Dedifferentiated amniotic fluid mesenchymal stem cell (primary cell): Measurements from ENCODE around the gene KLHL41.

Experiments used
- DNase-seq: peaks from one replicate; pipeline ENCODE4 v3.0.0-alpha.2; 2016; ENCODE audit errors: extremely low spot score

Gene KLHL41

DNA sequence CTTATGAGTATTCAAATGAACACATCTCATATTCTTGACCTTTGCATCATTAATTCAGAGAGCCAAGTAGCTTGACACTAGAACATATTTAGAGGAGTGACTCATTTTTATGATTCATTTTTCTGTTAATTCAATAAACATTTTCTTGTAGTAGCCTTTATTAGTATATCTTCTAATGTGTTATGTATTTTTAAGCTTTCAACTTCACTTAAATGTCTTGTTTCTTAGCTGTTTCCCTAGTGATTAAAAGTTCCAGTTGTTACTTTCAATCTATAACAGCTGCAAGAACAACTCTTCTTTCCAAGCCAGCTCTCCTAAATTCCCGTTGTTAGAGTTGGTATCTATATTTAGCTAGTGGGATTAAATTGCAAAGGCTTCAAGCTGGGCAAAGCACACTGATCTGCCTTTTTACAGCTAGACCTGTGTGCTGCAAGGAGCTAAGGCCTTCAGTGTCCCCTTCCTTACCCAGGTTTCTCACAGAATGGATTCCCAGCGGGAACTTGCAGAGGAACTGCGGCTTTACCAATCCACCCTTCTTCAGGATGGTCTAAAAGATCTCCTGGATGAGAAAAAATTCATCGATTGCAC lies at the start of gene KLHL41:
Gene KLHL41 (plus strand): TSS at position 405 of the 588 bp plus-strand sequence. CDS start 77 bp downstream, at position 482.
- DNase-seq: peak; percentile 51

DNA sequence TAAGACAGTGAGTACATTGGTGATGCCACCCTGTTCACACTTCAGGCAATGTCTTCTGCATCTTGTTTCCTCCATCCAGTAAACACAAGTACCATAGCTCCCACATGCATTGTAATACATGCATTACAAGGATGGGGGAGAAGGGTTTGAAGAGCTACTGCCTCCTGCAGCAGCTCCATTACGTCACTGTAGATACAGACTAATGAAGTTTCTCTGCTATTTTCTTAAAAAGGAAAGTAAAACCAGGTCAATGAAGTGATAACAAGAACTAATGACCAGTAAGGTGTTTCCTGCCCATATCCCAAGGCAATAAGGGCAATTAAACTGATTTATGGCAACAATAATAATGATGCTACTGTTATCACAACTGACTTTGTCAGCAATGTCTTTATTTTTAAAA lies 48.4 kb upstream of the KLHL41 start:
- no peak for DNase-seq

DNA sequence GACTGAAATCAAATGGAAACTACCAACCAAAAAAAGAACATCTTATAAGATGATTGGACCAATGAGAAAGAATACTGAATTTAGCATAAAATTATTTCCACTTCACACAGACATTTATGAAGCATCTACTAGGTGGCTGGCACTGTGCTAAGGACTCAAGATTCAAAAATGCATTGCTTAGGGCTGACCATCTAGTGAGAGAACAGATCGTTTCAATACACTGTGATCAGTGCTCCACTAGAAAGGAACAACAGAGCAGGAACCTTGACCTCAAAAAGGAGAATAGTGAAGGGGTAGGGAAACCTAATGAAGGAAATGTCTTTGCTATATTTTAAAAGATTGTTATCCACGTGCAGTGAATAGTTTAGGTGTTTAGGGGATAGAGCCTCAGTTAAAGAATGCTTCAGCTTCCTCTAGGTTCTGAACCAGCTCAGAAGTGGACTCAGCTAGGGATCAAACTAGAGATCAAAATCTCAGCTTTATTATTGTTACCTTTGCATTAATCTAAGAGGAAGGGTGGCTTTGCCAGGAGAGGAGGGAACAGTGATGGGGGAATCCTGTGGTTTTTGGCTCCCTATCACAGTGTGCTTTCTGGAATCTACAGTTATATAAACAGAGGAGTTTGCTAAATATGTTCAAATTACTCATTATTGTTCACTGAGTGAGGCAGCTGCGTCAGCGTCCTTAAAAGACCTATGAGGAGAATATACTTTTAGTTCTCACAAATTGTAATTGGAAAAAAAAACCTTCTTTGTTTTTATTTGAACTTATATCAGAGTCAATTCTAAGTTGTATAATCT lies 46.4 kb upstream of the KLHL41 start:
- peak; percentile 86 for DNase-seq

DNA sequence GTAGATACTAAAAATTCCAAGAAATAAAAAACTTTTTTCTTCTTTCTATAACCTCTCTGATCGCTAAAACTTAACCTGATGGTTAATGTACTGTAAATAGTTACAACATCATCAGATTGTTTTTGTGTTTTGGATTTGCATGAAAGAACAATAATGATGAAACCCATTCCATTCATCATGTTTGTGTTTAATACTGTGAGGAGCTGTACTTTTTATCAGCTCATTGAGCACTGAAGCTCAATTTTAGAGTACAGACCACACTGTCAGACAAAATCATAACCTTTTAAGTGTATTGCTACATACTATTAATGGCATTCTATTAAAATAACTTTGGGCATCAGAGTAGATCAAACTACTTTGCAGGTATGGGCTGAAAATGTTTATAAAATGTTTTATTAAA lies 45.0 kb upstream of the KLHL41 start:
- DNase-seq: no peak

DNA sequence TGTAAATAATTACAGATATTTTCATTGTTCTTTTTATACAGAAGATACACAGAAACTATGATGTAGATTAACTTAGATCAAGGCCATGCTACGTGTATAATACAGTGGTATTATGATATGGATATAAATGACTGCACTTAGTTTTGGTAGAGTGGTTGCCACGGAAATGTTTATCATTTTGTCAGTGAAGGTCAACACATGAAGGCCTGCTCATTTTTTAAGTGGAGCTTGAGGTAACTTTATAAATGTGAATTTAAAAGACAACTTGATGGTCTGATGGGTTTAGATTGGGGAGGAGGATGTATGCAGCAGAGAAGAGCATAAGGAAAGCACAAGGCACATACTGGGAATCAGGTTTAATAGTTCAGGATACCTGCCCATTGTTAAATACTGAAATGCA lies 44.6 kb upstream of the KLHL41 start:
- DNase-seq: no peak

DNA sequence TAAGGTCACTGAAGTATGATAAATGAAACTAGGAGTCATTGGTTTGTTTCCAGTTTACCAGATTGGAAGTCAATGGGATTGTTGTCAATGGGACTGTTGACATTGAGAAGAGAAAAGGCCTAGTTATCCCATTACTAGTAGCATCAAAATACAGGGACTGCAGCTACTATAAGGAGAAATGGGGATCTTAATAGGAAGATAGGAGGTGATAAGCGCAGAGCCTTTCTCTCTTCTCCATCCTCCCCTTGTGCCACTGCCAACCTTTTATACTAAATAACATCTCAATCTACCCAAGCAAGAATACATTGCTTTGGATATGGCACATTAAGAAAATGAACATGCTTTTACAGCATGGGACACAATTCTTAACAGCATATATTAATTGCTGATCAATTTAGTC lies 40.7 kb upstream of the KLHL41 start:
- DNase-seq: no peak

DNA sequence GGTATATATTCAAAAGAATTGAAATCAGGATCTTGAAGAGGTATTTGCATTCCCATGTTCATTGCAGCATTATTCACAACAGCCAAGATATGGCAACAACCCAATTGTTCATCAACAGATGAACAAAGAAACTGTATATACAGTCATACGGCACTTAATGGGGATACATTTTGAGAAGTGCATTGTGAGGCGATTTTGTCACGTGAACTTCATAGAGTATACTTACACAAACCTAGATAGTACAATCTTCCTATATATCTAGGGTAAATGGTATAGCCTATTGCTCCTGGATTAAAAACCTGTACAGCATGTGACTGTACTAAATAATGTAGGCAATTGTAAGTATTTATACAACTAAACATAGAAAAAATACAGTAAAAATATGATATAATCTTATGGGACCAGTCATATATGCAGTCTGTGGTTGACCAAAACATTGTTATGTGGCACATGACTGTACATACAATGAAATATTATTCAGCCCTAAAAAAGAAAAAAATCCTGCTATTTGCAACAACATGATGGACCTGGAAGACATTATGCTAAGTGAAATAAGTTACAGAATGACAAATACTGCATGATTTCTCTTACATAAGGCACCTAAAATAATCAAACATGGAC lies 39.4 kb upstream of the KLHL41 start:
- no peak for DNase-seq

DNA sequence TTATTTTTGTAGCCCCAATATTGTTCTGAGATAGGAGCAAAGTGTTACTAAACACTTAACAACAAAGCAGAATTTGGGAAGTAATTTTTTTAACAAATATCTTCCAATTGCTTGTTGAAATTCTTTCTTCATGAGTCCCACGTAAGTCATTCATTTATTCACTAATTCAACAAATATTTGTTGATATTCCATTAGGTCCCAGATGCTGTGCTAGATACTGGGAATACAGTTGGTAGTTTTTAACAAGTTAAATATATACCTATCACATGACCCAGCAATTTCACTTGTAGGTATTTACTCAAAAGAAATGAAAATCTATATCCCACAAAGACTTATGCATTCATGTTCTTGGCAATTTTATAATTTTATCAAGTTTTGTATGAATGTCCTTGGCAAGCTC lies 37.3 kb upstream of the KLHL41 start:
- DNase-seq: no peak

DNA sequence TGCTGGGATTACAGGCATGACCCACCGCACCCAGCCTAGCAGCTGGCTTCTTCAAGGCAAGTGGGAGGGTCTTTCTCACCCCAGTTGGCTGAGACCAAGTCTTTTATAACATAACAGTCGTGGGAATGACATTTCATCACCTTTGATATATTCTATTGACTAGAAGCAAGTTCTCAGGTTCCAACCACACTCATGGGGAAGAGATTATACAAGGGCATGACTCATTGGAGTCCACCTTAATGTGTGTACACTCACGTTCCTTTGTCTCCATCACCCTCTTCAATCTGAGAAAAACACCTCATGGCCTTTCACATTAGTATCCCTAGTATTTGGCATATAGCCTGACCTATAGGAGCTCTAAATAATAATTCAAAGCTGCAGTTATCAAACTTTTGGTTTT lies 33.0 kb upstream of the KLHL41 start:
- no peak for DNase-seq

DNA sequence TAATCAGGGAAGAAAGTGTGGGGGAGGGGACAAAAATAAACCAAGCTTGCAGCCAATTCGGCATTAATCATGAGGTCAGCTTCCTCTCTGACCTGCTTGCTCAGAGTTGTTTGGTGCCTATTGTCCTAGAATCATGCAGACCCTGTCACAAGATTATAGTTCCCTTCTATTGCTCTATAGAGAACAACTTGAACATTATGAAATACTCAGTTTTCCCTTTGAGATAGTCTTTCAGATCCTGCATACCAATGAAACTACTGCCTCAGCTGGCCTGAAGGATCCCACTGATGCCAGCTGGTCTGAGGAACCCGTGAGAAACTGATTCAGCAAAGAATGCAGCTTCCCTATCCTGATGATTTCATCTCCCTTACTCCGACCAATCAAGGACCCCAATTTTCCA lies 31.2 kb upstream of the KLHL41 start:
- DNase-seq: no peak

DNA sequence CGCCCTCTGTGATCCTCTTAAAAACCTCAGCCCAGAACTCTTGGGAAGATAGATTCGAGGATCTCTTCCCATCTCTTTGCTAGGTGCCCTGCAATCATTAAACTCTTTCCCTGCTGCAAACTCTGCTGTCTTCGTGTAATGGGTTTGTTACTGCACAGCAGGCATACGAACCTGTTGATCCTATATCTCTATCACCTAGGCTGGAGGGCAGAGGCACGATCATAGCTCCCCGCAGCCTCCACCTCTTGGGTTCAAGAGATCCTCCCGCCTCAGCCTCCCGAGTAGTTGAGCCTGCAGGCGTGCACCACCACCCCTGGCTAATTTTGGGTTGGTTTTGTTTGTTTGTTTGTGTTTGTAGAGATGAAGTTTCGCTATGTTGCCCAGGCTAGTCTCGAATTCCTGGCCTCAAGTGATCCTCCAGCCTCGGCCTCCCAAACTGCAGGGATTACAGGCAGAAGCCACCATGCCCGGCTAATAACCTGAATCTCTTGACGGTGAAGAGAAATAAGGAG lies 30.7 kb upstream of the KLHL41 start:
- no peak for DNase-seq

DNA sequence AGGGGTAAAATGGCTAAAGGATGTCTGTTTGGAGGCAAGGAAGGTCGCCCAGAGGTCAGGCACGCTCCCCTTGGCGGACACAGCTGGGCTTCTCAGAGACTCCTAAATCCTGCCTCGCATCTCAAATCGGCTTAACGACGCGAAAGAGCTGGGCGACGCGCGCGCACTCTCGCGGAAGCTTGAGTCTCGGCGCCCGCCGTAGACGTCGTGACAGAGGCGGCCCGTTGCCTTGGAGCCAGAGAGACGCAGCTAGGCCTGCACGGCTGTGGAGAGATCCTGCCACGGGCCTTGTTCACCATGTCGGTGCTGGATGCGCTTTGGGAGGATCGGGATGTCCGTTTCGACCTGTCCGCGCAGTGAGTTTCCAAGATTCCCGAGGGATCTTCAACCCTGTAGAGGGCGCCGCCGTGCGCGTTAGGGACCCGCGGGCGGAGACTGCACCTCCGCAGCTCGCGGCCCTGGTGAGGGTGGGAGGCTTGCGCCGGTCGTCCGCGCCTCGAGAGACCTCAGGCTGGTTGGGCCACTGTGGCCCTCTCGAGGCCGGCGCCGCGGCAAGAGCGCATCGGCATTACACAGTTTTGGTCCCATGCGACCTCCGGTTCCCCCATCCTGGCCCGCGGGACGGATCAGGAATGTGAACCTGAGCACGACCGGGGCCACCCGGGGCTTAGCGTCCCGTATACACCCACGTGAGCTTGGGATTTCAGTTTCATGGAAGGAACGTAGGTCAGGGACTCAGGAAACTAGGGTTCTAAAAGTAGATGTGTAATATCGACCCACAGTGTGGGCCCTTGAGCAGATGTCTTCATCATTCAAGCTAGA lies 30.0 kb upstream of the KLHL41 start, which contains the start of gene BBS5:
Gene BBS5 (plus strand): TSS at position 238 of the 822 bp plus-strand sequence. CDS start 60 bp downstream, at position 298.
- peak; percentile 78 for DNase-seq

DNA sequence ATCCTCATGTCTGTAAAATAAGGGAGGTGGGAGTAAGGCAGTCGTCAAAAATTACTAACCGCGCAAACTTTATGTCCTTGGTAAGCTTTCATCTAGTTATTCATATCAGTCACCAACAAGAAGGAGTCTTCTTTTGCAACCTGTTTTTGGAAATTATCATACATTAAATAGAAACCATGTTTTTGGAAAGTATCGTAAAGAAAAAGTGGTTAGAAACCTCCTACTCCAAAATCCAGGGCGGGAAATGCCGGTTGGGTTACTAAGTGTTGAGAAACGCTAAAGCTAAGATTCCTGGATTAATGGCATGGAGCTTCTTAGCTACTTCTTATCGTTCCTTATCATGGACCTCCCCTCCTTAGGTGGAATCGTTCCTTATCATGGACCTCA lies 29.4 kb upstream of the KLHL41 start:
- no peak for DNase-seq

DNA sequence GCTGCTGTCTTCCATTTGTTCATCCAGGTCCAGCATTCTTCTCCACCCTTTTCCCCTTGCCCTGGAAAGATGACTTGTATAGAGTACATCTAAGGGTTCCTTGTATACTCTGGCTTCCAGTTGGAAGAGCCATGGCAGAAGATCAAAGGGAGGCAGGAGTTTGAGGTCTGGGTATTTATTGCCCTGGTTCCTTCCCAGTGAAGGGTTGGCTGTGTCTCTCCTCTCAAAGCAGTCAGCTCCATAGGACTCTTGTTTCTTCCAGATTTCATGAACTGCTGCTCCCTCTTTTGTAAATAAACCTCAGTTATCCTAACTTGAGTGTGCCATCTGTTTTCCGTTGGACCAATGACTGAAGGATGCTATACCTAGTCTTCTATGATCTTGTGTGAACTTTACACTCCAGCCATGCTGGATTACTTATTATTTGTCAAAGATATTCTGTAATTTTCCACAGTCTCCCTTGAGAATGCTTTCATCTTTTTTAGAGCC lies 23.8 kb upstream of the KLHL41 start:
- DNase-seq: no peak

DNA sequence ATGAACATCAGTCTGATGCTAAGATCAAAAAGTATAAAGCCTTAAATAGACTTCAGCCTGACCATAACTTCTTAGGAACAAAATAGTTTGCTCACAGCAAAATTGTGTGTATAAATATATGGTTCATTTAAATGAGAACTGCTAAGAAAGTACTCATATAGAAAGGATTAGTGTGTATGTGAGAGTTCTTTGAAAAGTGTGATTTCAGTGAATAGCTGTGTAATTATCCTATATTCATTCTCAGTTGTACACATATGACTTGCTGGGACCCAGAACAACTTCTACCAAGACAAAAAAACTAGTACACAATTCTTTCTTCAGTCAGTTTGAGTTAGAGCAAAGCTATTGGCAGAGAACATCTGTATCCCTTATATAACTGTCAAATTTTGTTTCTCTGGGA lies 23.0 kb upstream of the KLHL41 start:
- no peak for DNase-seq

DNA sequence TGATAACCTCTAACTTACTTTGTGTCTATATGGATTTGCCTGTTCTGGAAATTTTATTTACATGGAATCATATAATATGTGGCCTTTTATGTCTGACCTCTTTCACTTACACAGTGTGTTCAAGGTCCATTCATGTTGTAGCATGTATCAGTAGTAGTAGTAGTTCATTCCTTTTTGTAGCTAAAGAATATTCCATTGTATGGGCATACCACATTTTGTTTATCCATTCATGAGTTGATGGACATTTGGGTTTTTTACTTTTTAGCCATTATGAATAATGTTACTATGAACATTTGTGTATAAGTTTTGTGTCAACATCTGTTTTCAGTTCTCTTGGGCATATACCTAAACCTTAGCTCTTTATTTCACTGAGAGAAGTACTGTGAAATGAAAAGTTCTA lies 18.7 kb upstream of the KLHL41 start:
- no peak for DNase-seq

DNA sequence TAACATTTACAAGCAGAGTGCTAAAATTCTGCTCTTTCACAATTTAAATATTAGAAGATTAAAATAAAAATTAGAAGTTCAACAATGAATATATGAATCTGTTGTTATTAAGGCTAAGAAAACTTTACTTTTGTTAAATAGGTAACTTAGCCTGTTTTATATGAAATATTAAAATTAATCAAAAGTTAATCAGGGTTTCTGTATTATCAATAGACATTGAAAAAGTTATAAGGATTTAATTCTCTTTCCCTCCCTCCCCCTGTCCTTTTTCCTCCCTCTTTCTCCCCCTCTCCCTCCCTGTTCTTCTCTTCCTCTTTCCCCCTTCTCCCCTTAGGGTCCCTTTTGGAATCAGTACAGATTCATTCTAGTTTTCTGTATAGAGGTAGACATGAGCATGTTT lies 18.1 kb upstream of the KLHL41 start:
- DNase-seq: no peak

DNA sequence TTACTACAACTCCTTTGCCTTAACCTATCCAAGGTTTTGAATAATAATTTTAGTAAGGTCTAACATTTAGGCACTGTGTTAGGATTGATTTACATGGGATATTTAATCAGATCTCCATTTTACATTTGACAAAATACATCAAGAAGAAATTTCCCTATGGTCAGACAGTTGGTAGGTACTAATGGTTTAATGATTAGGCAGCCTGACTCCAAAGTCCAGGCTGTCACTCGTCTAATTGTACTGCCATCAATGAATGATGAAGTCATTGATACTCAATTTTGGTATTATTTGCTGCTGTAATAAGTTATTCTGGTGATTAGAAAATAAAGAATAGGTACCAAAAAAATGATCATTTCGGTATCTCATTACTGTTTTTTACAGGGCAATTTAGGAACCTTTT lies 16.1 kb upstream of the KLHL41 start:
- no peak for DNase-seq

DNA sequence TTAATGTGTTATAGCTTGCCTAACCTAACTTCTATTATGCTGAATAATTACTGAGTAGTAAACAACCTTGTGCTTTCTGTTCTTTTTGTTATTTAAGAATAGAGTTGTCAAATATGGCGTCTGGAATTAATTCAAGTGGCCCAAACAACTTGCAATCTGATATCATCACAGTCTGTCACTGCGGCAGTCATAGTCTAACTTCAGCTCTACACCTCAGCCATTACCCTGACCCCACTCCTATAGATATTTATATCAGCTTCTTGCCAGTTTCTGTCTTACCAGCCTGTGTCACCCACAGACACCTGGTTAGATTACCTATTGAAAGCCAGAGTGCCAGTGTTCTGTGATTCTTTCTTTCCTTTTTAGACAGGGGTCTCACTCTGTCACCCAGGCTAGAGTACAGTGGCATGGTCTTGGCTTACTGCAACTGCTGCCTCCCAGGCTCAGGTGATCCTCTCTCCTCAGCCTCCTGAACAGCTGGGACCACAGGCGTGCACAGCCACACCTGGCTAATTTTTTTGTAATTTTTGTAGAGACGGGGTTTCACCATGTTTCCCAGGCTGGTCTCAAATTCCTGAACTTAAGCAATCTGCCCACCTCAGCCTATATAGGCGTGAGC lies 14.1 kb upstream of the KLHL41 start:
- no peak for DNase-seq

DNA sequence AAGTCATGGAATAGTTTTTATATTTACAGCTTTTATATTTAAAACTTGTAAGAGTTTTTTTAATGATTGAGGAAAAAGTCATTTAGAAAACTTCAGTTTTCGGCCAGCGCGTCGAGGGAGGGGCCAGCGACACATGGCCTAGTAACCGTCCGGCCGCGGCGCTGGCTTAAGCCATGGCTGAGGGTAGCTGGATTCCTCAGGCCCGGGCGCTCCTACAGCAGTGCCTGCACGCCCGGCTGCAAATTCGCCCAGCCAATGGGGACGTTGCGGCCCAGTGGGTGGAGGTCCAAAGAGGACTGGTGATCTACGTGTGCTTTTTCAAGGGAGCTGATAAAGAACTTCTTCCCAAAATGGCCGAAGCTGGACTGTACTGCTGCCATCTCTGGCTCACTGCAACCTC lies 4.9 kb upstream of the KLHL41 start:
- no peak for DNase-seq

DNA sequence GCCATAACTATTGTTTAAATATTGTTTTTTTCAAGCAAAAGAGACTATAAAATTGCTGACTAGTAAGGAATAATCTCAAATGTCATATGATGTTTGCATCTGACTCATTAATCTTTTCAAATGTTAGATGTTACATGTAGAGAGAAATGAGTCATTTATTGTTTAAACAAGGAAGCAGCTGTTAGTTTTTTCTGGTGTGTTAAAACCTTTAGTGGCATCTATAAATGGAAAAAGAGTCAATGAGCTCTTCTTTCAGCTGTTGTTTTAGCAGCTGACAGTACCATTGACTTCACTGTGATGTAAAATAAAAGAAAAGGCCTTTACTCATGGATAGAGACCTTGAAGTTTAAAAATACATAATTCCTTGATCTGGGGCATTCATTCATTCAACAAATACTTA lies 1.8 kb upstream of the KLHL41 start:
- peak; percentile 53 for DNase-seq
